ENCODE measurements around the gene ZFYVE21.

DNA sequence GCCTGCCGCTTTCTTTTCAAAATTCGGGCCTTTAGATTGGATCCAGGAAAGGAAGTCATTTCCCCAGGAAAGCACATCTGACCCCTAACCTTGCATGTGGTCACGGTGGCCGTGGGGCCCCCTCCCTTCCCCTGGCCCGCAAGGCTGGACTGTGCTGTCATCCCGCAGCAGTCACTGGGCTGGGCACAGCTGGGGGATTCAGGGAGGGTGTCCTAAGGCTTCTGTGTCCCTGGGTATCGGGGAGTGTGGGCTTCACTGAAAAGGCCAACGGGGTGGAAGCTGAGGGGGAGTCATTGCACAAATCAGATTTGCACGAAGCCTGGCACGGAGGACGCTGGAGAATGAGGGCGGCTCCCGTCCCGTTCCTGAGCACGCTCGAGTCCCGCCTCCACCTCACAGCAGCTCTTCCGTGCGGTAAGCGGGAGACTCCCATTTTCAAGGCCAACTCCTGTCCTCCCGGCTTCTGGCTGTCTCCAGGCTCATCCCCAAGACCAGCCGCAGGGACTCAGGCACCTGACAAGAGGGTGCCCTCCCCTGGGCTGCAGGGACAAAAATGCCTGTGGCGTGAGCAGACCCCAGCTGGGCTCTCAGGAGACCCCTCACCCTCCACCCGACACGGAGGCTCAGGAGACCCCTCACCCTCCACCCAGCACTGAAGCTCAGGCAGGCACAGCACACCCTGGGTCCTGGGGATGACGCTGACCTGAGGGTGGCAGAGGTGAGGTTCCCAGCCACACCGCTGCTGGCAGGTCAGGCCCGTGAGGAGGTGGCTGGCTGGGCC, 9.9 kb upstream of the ZFYVE21 start:
- TF ChIP-seq, protein P1, sequence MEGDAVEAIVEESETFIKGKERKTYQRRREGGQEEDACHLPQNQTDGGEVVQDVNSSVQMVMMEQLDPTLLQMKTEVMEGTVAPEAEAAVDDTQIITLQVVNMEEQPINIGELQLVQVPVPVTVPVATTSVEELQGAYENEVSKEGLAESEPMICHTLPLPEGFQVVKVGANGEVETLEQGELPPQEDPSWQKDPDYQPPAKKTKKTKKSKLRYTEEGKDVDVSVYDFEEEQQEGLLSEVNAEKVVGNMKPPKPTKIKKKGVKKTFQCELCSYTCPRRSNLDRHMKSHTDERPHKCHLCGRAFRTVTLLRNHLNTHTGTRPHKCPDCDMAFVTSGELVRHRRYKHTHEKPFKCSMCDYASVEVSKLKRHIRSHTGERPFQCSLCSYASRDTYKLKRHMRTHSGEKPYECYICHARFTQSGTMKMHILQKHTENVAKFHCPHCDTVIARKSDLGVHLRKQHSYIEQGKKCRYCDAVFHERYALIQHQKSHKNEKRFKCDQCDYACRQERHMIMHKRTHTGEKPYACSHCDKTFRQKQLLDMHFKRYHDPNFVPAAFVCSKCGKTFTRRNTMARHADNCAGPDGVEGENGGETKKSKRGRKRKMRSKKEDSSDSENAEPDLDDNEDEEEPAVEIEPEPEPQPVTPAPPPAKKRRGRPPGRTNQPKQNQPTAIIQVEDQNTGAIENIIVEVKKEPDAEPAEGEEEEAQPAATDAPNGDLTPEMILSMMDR (conservative IDR thresholded peaks at IDR 0.05), result no peak
- TF ChIP-seq EZH2 (IDR thresholded peaks at IDR 0.05; ENCODE audit: low read depth), result no peak
